Fibroblast of skin of back (primary cell): ENCODE data around the gene KIF26B.
"Not testable (repeated sequence)": the region's sequence is repeated elsewhere in the genome, so short reads cannot be mapped to it uniquely, and the experiment has no call there.

ENCODE experiments used
- DNase-seq: peaks from one replicate; pipeline ENCODE4 v3.0.0-alpha.2; 2013

The KIF26B gene

GRCh38 chr1:245396615-245397014 is 241.8 kb downstream of the KIF26B start:
- DNase-seq = no peak

GRCh38 chr1:245397771-245398170 is 243.0 kb downstream of the KIF26B start:
- no peak for DNase-seq

GRCh38 chr1:245398180-245398579 is 243.4 kb downstream of the KIF26B start:
- DNase-seq = no peak

GRCh38 chr1:245401881-245402587 is 247.2 kb downstream of the KIF26B start:
- DNase-seq = no peak

GRCh38 chr1:245402998-245403397 is 248.2 kb downstream of the KIF26B start:
- DNase-seq = not testable (repeated sequence)

- DNase-seq = no peak
These were observed 249.7 kb downstream of the KIF26B start for GRCh38 chr1:245404527-245404926.

- DNase-seq = no peak
These were observed 250.2 kb downstream of the KIF26B start for GRCh38 chr1:245404952-245405351.

GRCh38 chr1:245406426-245406825 is 251.6 kb downstream of the KIF26B start:
- DNase-seq = no peak

- DNase-seq = no peak
These were observed 253.2 kb downstream of the KIF26B start for GRCh38 chr1:245407983-245408382.

GRCh38 chr1:245409341-245410195 is 254.8 kb downstream of the KIF26B start:
- no peak for DNase-seq

- DNase-seq = peak; percentile 35
These were observed 256.7 kb downstream of the KIF26B start for GRCh38 chr1:245411245-245412036.

- no peak for DNase-seq
These were observed 257.5 kb downstream of the KIF26B start for GRCh38 chr1:245412306-245412705.

- no peak for DNase-seq
These were observed 262.0 kb downstream of the KIF26B start for GRCh38 chr1:245416781-245417180.

- no peak for DNase-seq
These were observed 263.3 kb downstream of the KIF26B start for GRCh38 chr1:245418077-245418476.

- no peak for DNase-seq
These were observed 264.7 kb downstream of the KIF26B start for GRCh38 chr1:245419461-245419978.

- no peak for DNase-seq
These were observed 265.2 kb downstream of the KIF26B start for GRCh38 chr1:245419989-245420388.

- no peak for DNase-seq
These were observed 266.1 kb downstream of the KIF26B start for GRCh38 chr1:245420926-245421325.

- DNase-seq = no peak
These were observed 273.9 kb downstream of the KIF26B start for GRCh38 chr1:245428681-245429080.

GRCh38 chr1:245431706-245432105 is 276.9 kb downstream of the KIF26B start:
- DNase-seq = no peak

GRCh38 chr1:245432228-245432875 is 277.6 kb downstream of the KIF26B start:
- DNase-seq = no peak

- DNase-seq = no peak
These were observed 278.8 kb downstream of the KIF26B start for GRCh38 chr1:245433561-245433960.

- DNase-seq = peak; percentile 15
These were observed 279.5 kb downstream of the KIF26B start for GRCh38 chr1:245434280-245434679.
